ENCODE data around the gene THSD8.

Gene THSD8

GRCh38 chr19:12799742-12800465 is 2.0 kb upstream of the THSD8 start:
- no peak for DNase-seq (ENCODE audit: low spot score)
- no peak overlapping the region for H3K4me3 ChIP-seq
- no peak overlapping the region for H3K27ac ChIP-seq
- TF ChIP-seq CTCF (IDR thresholded peaks at IDR 0.05), result no peak

GRCh38 chr19:12800466-12800770 is 1.5 kb upstream of the THSD8 start:
- Histone ChIP-seq H3K4me3 (peak overlapping the region; percentile 81), H3K27ac (no peak overlapping the region)
- no peak for DNase-seq (ENCODE audit: low spot score)
- TF ChIP-seq CTCF (IDR thresholded peaks at IDR 0.05), result no peak

GRCh38 chr19:12800923-12801465 is 875 bp upstream of the THSD8 start:
- no peak for TF ChIP-seq CTCF (IDR thresholded peaks at IDR 0.05)
- peak overlapping the region; percentile 81 for H3K4me3 ChIP-seq
- no peak for DNase-seq (ENCODE audit: low spot score)
- H3K27ac ChIP-seq, result peak overlapping the region; percentile 64 to 73

GRCh38 chr19:12802267-12803106 is 618 bp downstream of the THSD8 start:
- no peak for TF ChIP-seq CTCF (IDR thresholded peaks at IDR 0.05)
- DNase-seq (ENCODE audit: low spot score), result no peak
- Histone ChIP-seq H3K4me3 (peak overlapping the region; percentile 81), H3K27ac (peak overlapping the region; percentile 64 to 73)

GRCh38 chr19:12804051-12804450 is 2.2 kb downstream of the THSD8 start:
- no peak for TF ChIP-seq CTCF (IDR thresholded peaks at IDR 0.05)
- DNase-seq (ENCODE audit: low spot score), result no peak
- Histone ChIP-seq H3K27ac (no peak overlapping the region), H3K4me3 (no peak overlapping the region)

- peak within 1 kb of the TSS; percentile 41 to 53 for H3K27ac ChIP-seq
- H3K4me3 ChIP-seq, result peak within 1 kb of the TSS; percentile 71
- no peak for TF ChIP-seq CTCF (IDR thresholded peaks at IDR 0.05)
- peak; percentile 88 for DNase-seq (ENCODE audit: low spot score)
Observed at GRCh38 chr19:12806242-12807081, 4.6 kb downstream of the THSD8 start, which contains the start of gene RNASEH2A. RNASEH2A (plus strand) TSS chr19:12806584; CDS start chr19:12806674, 90 bp downstream.

Measured in coronary artery (tissue), 2 donors.